ENCODE data around the gene CDHR5. TPM values are rescaled to one million over a fixed set of nuclear protein-coding genes. Genes with fewer than 3 reads are reported as not detected.

CDHR5 gene
- total and polyA plus RNA-seq, 3 experiments from 2014 or later: not detected

- H3K4me3 ChIP-seq (ENCODE audit: low read length): no peak overlapping the region
- Mint-ChIP-seq H3K27me3 (peaks cover 0 to 2% of the 10 kb centered on the region in 2 donors), H3K36me3 (peaks cover 0 to 19% (median 0%) of the 10 kb centered on the region in 3 donors), H3K4me3 (peak overlapping the region in 1 of 7 donors; percentile 40), H3K27ac (no peak overlapping the region), H3K4me1 (peaks cover 0 to 25% (median 8%) of the 10 kb centered on the region in 3 donors), H3K9me3 (no peaks in the 10 kb centered on the region)
- no peak overlapping the region for H3K27ac ChIP-seq (ENCODE audit: low read depth, low read length)
- ChIA-PET POLR2A (no interaction called here), CTCF (no interaction called here)
- H3K27me3 ChIP-seq (ENCODE audit: insufficient read depth, low read length, poor library complexity, severe bottlenecking): no peaks in the 10 kb centered on the region
- H3K4me1 ChIP-seq (ENCODE audit: insufficient read depth, low read length): peaks cover 18% of the 10 kb centered on the region
- DNase-seq: peak in 1 of 5 donors; percentile 49
- H3K9me3 ChIP-seq (ENCODE audit: low read length): no peaks in the 10 kb centered on the region
- H3K36me3 ChIP-seq (ENCODE audit: insufficient read depth, low read length): peaks cover 9% of the 10 kb centered on the region
Observed at GRCh38 chr11:617199-617911, 7.4 kb downstream of the CDHR5 start.

GRCh38 chr11:616320-617198 is 8.2 kb downstream of the CDHR5 start:
- peaks cover 15% of the 10 kb centered on the region for H3K36me3 ChIP-seq (ENCODE audit: insufficient read depth, low read length)
- Mint-ChIP-seq H3K27me3 (no peaks in the 10 kb centered on the region), H3K4me3 (peak overlapping the region; percentile 88 to 97 (median 93)), H3K4me1 (peaks cover 0 to 29% (median 10%) of the 10 kb centered on the region in 3 donors), H3K27ac (peak overlapping the region in 7 of 8 donors; percentile 80 to 93 (median 87)), H3K9me3 (no peaks in the 10 kb centered on the region), H3K36me3 (peaks cover 0 to 27% (median 2%) of the 10 kb centered on the region in 3 donors)
- no peaks in the 10 kb centered on the region for H3K9me3 ChIP-seq (ENCODE audit: low read length)
- H3K27ac ChIP-seq (ENCODE audit: low read depth, low read length): peak overlapping the region; percentile 87
- peak overlapping the region; percentile 90 for H3K4me3 ChIP-seq (ENCODE audit: low read length)
- H3K4me1 ChIP-seq (ENCODE audit: insufficient read depth, low read length): peaks cover 18% of the 10 kb centered on the region
- POLR2A ChIA-PET: interaction anchor here (0.6 to 1.1 kb wide), 7 partner anchors 16 to 109 kb away, joined by 3 to 5 read pairs (median 4); no protein-coding TSS in a partner anchor
- H3K27me3 ChIP-seq (ENCODE audit: insufficient read depth, low read length, poor library complexity, severe bottlenecking): no peaks in the 10 kb centered on the region
- CTCF ChIA-PET: interaction anchor here (1.2 kb wide), 1 partner anchor 41 kb away, joined by 3 read pairs; no protein-coding TSS in a partner anchor
- DNase-seq: peak in 1 of 5 donors; percentile 47

- POLR2A ChIA-PET: interaction anchor here (0.6 to 2.0 kb wide), 11 partner anchors 15 to 110 kb away, joined by 3 to 11 read pairs (median 4); partner anchors contain the start of gene PHRF1
- Mint-ChIP-seq H3K4me3 (peak within 1 kb of the TSS; percentile 88 to 97 (median 93)), H3K27ac (peak within 1 kb of the TSS; percentile 86 to 98 (median 92)), H3K9me3 (no peaks in the 10 kb centered on the region), H3K27me3 (no peaks in the 10 kb centered on the region), H3K36me3 (peaks cover 0 to 36% (median 2%) of the 10 kb centered on the region in 3 donors), H3K4me1 (peaks cover 0 to 29% (median 10%) of the 10 kb centered on the region in 3 donors)
- Histone ChIP-seq H3K27ac (ENCODE audit: low read depth, low read length) (peak within 1 kb of the TSS; percentile 87), H3K4me1 (ENCODE audit: insufficient read depth, low read length) (peaks cover 18% of the 10 kb centered on the region), H3K4me3 (ENCODE audit: low read length) (peak within 1 kb of the TSS; percentile 90), H3K27me3 (ENCODE audit: insufficient read depth, low read length, poor library complexity, severe bottlenecking) (no peaks in the 10 kb centered on the region), H3K9me3 (ENCODE audit: low read length) (no peaks in the 10 kb centered on the region), H3K36me3 (ENCODE audit: insufficient read depth, low read length) (peaks cover 23% of the 10 kb centered on the region)
- CTCF ChIA-PET: interaction anchor here (1.2 kb wide), 1 partner anchor 40 kb away, joined by 3 read pairs; no protein-coding TSS in a partner anchor
- peak; percentile 81 to 89 (median 86) for DNase-seq
Observed at GRCh38 chr11:615504-616319, 9.0 kb downstream of the CDHR5 start, which contains the start of gene IRF7. TSS of gene IRF7 (minus strand) at chr11:615950. CDS start at chr11:615364, 586 bp downstream.

- H3K36me3 Mint-ChIP-seq: peaks cover 0 to 43% (median 2%) of the 10 kb centered on the region in 3 donors
- Histone ChIP-seq H3K27ac (ENCODE audit: low read depth, low read length) (peak overlapping the region; percentile 87), H3K27me3 (ENCODE audit: insufficient read depth, low read length, poor library complexity, severe bottlenecking) (no peaks in the 10 kb centered on the region), H3K4me1 (ENCODE audit: insufficient read depth, low read length) (peaks cover 18% of the 10 kb centered on the region), H3K4me3 (ENCODE audit: low read length) (peak overlapping the region; percentile 90), H3K36me3 (ENCODE audit: insufficient read depth, low read length) (peaks cover 26% of the 10 kb centered on the region), H3K9me3 (ENCODE audit: low read length) (no peaks in the 10 kb centered on the region)
- H3K9me3 Mint-ChIP-seq: no peaks in the 10 kb centered on the region
- H3K27me3 Mint-ChIP-seq: no peaks in the 10 kb centered on the region
- no peak for DNase-seq
- ChIA-PET CTCF (interaction anchor here (1.8 kb wide), 1 partner anchor 60 kb away, joined by 9 read pairs; no protein-coding TSS in a partner anchor), POLR2A (interaction anchor here (0.6 to 2.0 kb wide), 4 partner anchors 27 to 60 kb away, joined by 3 to 11 read pairs (median 4); partner anchors contain the start of gene PHRF1)
- H3K4me1 Mint-ChIP-seq: peaks cover 0 to 29% (median 10%) of the 10 kb centered on the region in 3 donors
- peak overlapping the region; percentile 86 to 98 (median 92) for H3K27ac Mint-ChIP-seq
- peak overlapping the region; percentile 88 to 97 (median 93) for H3K4me3 Mint-ChIP-seq
Observed at GRCh38 chr11:614623-615503, 9.9 kb downstream of the CDHR5 start.

- H3K4me1 ChIP-seq (ENCODE audit: insufficient read depth, low read length): peaks cover 18% of the 10 kb centered on the region
- no peaks in the 10 kb centered on the region for H3K9me3 ChIP-seq (ENCODE audit: low read length)
- H3K27me3 Mint-ChIP-seq: no peaks in the 10 kb centered on the region
- H3K4me3 ChIP-seq (ENCODE audit: low read length): no peak overlapping the region
- ChIA-PET CTCF (interaction anchor here (1.5 to 1.8 kb wide), 2 partner anchors 59 to 152 kb away, joined by 4 to 9 read pairs; no protein-coding TSS in a partner anchor), POLR2A (interaction anchor here (0.7 to 2.0 kb wide), 4 partner anchors 38 to 112 kb away, joined by 3 to 11 read pairs (median 5); partner anchors contain the start of genes PHRF1 and RNH1)
- peak overlapping the region; percentile 57 for H3K27ac ChIP-seq (ENCODE audit: low read depth, low read length)
- no peaks in the 10 kb centered on the region for H3K9me3 Mint-ChIP-seq
- peak overlapping the region; percentile 69 to 85 (median 75) for H3K4me3 Mint-ChIP-seq
- peaks cover 26% of the 10 kb centered on the region for H3K36me3 ChIP-seq (ENCODE audit: insufficient read depth, low read length)
- DNase-seq: no peak
- no peaks in the 10 kb centered on the region for H3K27me3 ChIP-seq (ENCODE audit: insufficient read depth, low read length, poor library complexity, severe bottlenecking)
- peak overlapping the region; percentile 68 to 88 (median 78) for H3K27ac Mint-ChIP-seq
- peaks cover 0 to 29% (median 10%) of the 10 kb centered on the region in 3 donors for H3K4me1 Mint-ChIP-seq
- peaks cover 0 to 47% (median 2%) of the 10 kb centered on the region in 3 donors for H3K36me3 Mint-ChIP-seq
Observed at GRCh38 chr11:614021-614622, 10.6 kb downstream of the CDHR5 start.

- peak overlapping the region in 2 of 7 donors; percentile 75 to 80 for H3K4me3 Mint-ChIP-seq
- CTCF ChIA-PET: interaction anchor here (0.9 to 1.8 kb wide), 4 partner anchors 11 to 152 kb away, joined by 3 to 9 read pairs (median 4); no protein-coding TSS in a partner anchor
- Histone ChIP-seq H3K4me3 (ENCODE audit: low read length) (no peak overlapping the region), H3K27ac (ENCODE audit: low read depth, low read length) (peak overlapping the region; percentile 57), H3K9me3 (ENCODE audit: low read length) (no peaks in the 10 kb centered on the region), H3K4me1 (ENCODE audit: insufficient read depth, low read length) (peaks cover 18% of the 10 kb centered on the region), H3K36me3 (ENCODE audit: insufficient read depth, low read length) (peaks cover 26% of the 10 kb centered on the region), H3K27me3 (ENCODE audit: insufficient read depth, low read length, poor library complexity, severe bottlenecking) (no peaks in the 10 kb centered on the region)
- POLR2A ChIA-PET: interaction anchor here (0.7 to 1.2 kb wide), 3 partner anchors 37 to 113 kb away, joined by 3 to 6 read pairs (median 4); partner anchors contain the start of genes PHRF1 and RNH1
- H3K9me3 Mint-ChIP-seq: no peaks in the 10 kb centered on the region
- H3K4me1 Mint-ChIP-seq: peaks cover 0 to 29% (median 10%) of the 10 kb centered on the region in 3 donors
- H3K27me3 Mint-ChIP-seq: no peaks in the 10 kb centered on the region
- H3K36me3 Mint-ChIP-seq: peaks cover 0 to 52% (median 2%) of the 10 kb centered on the region in 3 donors
- peak; percentile 42 to 90 (median 79) for DNase-seq
- H3K27ac Mint-ChIP-seq: peak overlapping the region in 7 of 8 donors; percentile 37 to 92 (median 78)
Observed at GRCh38 chr11:613369-613968, 11.3 kb downstream of the CDHR5 start.
